ENCODE data around the gene ST8SIA4.
A peak's percentile ranks its signal among the peaks of the same experiment; 100 is the strongest.

Gene ST8SIA4

GRCh38 chr5:100761192-100761591 lies 141.9 kb downstream of the ST8SIA4 start:
- Histone ChIP-seq H3K79me2 (ENCODE audit: control insufficient read depth, insufficient read depth, low read length, unreplicated experiment) (no peaks in the 10 kb centered on the region), H3K36me3 (ENCODE audit: insufficient read depth, low read length) (no peaks in the 10 kb centered on the region), H3K27ac (ENCODE audit: low read depth, low read length) (no peak overlapping the region), H3K4me3 (ENCODE audit: low read depth, low read length) (no peak overlapping the region), H3K4me1 (ENCODE audit: control insufficient read depth, insufficient read depth, low read length, unreplicated experiment) (peaks cover 7% of the 10 kb centered on the region), H3K27me3 (ENCODE audit: insufficient read depth, low read length) (no peaks in the 10 kb centered on the region), H2AFZ (ENCODE audit: low read length, unreplicated experiment) (no peak overlapping the region)

DNA sequence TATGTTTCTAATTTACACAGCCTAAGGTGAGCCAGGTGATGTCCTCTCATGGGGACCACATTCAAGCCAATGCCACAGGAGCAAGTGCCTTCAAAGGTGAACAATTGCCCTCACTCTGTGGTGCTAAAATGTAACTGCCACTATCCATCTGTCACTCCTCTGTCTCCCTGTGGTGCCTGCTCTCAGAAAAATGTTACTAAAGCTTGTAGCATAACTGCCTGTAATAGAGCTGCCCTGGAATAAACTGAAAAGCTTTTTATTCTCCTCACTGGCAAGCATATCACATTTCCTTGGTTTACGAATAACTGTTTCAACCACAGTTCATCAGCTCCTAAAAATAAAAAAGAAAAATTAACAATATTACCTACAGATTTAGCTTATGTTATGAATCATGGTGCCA lies 142.4 kb downstream of the ST8SIA4 start:
- Histone ChIP-seq H3K79me2 (ENCODE audit: control insufficient read depth, insufficient read depth, low read length, unreplicated experiment) (no peaks in the 10 kb centered on the region), H3K36me3 (ENCODE audit: insufficient read depth, low read length) (no peaks in the 10 kb centered on the region), H3K4me1 (ENCODE audit: control insufficient read depth, insufficient read depth, low read length, unreplicated experiment) (peaks cover 7% of the 10 kb centered on the region), H2AFZ (ENCODE audit: low read length, unreplicated experiment) (peak overlapping the region; percentile 21), H3K27me3 (ENCODE audit: insufficient read depth, low read length) (no peaks in the 10 kb centered on the region), H3K27ac (ENCODE audit: low read depth, low read length) (no peak overlapping the region), H3K4me3 (ENCODE audit: low read depth, low read length) (no peak overlapping the region)

DNA sequence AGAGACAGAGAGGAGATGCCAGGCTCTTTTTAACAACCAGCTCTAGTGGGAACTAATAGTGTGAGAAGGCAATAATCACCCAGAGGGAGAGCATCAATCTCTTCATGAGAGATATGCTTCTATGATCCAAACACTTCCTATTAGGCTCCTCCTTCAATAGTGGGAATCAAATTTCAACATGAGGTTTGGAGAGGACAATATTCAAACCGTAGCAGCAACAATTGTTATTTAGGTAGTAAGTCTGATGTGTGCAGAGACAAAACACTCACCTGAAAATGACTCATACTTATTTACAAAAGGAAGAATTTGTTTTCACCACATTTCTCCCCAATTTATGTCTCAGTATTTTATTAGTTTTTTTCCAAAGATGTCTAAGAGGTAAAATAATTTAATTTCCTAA lies 144.3 kb downstream of the ST8SIA4 start:
- no peaks in the 10 kb centered on the region for H3K79me2 ChIP-seq (ENCODE audit: control insufficient read depth, insufficient read depth, low read length, unreplicated experiment)
- H3K27ac ChIP-seq (ENCODE audit: low read depth, low read length), result no peak overlapping the region
- no peak overlapping the region for H2AFZ ChIP-seq (ENCODE audit: low read length, unreplicated experiment)
- H3K36me3 ChIP-seq (ENCODE audit: insufficient read depth, low read length), result no peaks in the 10 kb centered on the region
- peaks cover 7% of the 10 kb centered on the region for H3K4me1 ChIP-seq (ENCODE audit: control insufficient read depth, insufficient read depth, low read length, unreplicated experiment)
- no peaks in the 10 kb centered on the region for H3K27me3 ChIP-seq (ENCODE audit: insufficient read depth, low read length)
- H3K4me3 ChIP-seq (ENCODE audit: low read depth, low read length), result no peak overlapping the region

GRCh38 chr5:100758306-100758705 lies 144.8 kb downstream of the ST8SIA4 start:
- Histone ChIP-seq H3K27ac (ENCODE audit: low read depth, low read length) (no peak overlapping the region), H3K27me3 (ENCODE audit: insufficient read depth, low read length) (no peaks in the 10 kb centered on the region), H3K4me1 (ENCODE audit: control insufficient read depth, insufficient read depth, low read length, unreplicated experiment) (peaks cover 7% of the 10 kb centered on the region), H3K79me2 (ENCODE audit: control insufficient read depth, insufficient read depth, low read length, unreplicated experiment) (no peaks in the 10 kb centered on the region), H3K4me3 (ENCODE audit: low read depth, low read length) (no peak overlapping the region), H2AFZ (ENCODE audit: low read length, unreplicated experiment) (no peak overlapping the region), H3K36me3 (ENCODE audit: insufficient read depth, low read length) (no peaks in the 10 kb centered on the region)

DNA sequence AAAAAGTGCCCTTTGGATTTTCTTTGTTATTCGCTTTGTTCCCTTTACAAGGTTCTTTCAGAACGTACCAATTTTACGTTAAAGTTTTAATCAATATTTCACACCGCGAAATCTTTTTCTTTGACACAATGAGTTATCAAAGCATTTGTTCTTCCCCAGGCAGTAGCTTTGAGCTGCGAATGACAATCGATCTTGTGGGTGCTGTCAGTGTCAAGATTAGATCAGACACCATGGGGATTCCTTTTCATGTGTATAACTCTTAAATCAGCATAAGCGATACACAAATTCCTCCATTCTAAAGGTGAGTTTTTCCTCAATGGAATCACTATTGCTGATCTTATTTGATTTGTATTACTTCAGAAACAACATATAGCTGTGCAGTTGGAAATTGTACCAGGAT lies 145.5 kb downstream of the ST8SIA4 start:
- Histone ChIP-seq H3K27me3 (ENCODE audit: insufficient read depth, low read length) (no peaks in the 10 kb centered on the region), H3K27ac (ENCODE audit: low read depth, low read length) (no peak overlapping the region), H3K4me1 (ENCODE audit: control insufficient read depth, insufficient read depth, low read length, unreplicated experiment) (peaks cover 7% of the 10 kb centered on the region), H2AFZ (ENCODE audit: low read length, unreplicated experiment) (no peak overlapping the region), H3K4me3 (ENCODE audit: low read depth, low read length) (no peak overlapping the region), H3K36me3 (ENCODE audit: insufficient read depth, low read length) (no peaks in the 10 kb centered on the region), H3K79me2 (ENCODE audit: control insufficient read depth, insufficient read depth, low read length, unreplicated experiment) (no peaks in the 10 kb centered on the region)
